AG20443 (cell line): ENCODE results near the gene GLRX.
"Not testable (repeated sequence)": the region's sequence is repeated elsewhere in the genome, so short reads cannot be mapped to it uniquely, and the experiment has no call there.

Experiments used
- DNase-seq: peaks from one replicate; pipeline ENCODE4 v3.0.0; 2012; ENCODE audit warnings: low spot score, mixed read lengths

Gene GLRX

DNA sequence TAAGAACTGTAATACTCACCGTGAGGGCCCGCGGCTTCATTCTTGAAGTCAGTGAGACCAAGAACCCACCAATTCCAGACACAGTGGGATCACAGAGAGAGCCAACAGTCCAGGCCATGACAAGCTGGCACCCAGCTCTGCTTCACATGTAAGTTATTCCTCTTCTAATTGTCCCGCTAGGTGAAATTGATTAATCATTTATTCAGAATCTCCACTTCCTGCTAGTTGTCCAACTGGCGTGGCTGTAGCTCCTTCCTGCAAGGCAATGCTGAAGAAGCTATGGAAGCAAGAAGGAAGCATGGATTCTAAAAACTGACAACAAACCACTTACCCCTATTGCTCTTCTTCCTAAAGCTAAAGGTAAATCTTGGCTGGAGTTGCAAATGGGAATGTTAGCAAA, 30.0 kb upstream of the GLRX start:
- no peak for DNase-seq

DNA sequence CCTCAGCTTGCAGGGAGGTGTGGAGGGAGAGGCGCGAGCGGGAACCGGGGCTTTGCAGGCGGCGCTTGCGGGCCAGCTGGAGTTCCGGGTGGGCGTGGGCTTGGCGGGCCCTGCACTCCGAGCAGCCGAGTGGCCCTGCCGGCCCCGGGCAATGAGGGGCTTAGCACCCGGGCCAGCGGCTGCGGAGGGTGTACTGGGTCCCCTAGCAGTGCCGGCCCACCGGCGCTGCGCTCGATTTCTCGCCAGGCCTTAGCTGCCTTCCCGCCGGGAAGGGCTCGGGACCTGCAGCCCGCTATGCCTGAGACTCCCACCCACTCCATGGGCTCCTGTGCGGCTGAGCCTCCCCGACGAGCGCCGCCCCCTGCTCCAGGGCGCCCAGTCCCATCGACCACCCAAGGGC, 28.6 kb upstream of the GLRX start:
- not testable (repeated sequence) for DNase-seq

DNA sequence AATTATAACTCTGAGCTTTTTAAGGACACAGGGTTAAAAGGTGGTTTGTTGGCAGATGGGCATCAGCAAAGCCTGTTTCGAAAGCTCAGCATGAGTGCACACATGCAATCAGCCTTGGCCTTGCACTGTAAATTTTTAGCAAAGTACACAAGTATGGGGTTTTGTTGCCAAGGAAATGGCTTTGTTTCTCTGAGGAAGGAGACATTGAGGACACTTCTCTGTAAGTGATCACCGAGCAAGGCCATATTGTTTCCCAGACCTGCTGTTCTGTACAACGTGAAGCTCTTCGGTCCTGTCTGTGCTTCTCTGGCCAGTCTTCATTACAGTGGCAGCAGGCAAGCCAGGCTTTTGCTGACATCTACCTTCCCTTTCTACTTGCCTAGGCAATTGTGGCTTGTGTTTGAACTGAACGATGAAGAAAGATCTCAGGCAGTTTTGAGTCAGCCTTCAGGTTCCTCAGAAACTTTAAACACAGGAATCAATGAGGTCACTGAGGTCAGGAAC, 27.9 kb upstream of the GLRX start:
- DNase-seq, result peak; percentile 33

DNA sequence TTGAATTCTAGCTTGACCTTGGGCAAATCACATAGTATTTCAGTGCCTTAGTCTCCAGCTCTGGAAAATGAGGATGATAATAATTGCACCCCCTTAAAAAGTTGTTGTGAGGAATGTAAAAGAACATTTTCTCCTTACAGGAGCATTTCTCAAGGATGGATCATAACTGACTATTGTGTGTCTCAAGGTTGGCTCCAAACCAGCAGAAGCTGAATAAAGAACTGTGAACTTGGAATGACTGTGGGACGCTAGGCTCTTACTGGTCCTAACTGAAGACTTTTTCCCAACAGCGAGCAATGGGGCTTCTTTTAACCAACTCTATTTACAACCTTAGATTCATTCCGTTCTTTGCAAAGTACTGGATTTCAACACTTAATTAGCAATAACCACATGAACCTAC, 26.2 kb upstream of the GLRX start:
- DNase-seq, result peak; percentile 52

DNA sequence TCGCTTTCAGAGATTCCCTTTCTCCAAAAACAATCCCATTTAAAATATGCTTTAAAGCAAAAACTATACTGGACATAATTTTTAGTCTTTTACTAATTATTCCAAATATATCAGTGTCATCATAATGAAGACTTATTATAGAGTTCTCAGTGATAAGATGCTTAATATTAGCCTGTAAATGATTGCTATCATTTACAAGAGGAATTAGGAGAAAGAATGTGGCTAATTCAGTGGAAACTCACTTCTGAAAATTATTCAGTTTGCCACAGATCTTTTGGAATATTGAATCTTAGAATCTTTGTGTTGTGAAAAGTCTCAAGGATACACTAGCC, 24.7 kb upstream of the GLRX start:
- no peak for DNase-seq

DNA sequence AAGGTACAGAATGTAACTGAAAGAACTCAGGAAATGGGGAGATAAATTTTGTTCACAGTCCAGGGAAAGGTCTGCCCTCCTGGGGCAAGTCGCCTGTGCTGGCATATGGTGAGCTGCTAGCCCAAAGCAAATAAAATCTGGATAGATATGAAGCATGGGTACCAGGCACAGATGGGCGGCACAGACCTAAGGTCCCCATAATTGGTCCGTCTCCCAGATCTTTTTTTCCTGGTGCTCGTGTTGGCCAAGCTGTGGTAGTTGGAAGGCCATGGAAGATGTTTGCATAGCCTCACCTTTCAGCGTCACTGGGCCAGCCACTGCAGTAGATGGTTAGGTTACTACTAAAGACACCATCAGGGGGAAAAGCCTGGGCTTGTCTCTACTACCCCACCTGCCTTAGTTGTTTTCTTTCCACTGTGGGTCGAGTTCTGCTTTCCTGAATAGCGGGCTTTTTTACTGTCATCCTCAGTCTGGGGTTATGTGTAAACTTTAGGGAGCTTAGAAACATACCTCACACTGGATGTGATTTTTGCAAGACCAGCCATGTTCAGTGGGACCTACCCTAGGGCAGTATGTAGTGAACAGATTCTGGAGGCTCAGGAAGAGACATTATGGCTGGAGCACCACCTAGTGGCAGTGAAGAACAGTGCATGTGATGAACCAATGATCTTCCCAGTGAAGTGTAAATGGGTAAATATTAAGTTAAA, 24.2 kb upstream of the GLRX start:
- DNase-seq, result peak; percentile 77

DNA sequence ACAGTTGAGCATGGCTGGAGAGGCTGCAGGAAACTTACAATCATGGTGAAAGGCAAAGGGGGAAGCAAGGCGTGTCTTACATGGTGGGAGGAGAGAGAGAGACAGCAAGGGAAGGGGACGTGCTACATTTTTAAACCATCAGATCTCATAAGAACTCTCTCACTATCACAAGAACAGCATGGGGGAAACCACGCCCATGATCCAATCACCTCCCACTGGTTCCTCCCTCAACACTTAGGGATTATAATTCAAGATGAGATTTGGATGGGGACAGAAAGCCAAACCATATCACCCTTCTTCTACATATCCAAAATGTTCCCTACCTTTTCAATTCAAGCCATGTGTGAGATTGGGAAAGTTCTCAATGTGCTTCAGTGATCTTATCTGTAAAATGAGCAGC, 22.9 kb upstream of the GLRX start:
- no peak for DNase-seq

DNA sequence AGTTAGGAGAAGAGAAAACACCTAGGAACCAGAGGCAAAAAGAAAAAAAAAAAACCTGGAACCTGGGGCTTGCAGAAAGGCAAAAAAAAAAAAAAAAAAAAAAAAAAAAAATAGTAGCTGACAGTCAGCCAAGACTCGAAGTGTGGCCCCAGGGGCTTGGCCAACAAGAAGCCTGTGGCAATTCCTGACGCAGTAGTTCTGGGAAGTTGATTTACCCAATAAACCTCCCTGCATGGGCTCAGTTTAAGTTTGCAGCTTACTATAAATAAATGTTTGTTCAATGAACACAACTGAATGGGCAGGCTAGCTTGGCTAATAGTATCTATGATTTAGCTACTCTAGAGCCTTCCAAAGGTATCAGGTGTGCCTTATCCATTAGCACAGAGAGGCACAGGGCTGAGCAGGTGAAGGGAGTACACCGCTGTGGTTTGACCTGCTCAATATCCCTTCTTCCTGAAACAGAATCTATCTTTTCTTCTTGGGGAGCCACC, 21.3 kb upstream of the GLRX start:
- peak; percentile 53 for DNase-seq

DNA sequence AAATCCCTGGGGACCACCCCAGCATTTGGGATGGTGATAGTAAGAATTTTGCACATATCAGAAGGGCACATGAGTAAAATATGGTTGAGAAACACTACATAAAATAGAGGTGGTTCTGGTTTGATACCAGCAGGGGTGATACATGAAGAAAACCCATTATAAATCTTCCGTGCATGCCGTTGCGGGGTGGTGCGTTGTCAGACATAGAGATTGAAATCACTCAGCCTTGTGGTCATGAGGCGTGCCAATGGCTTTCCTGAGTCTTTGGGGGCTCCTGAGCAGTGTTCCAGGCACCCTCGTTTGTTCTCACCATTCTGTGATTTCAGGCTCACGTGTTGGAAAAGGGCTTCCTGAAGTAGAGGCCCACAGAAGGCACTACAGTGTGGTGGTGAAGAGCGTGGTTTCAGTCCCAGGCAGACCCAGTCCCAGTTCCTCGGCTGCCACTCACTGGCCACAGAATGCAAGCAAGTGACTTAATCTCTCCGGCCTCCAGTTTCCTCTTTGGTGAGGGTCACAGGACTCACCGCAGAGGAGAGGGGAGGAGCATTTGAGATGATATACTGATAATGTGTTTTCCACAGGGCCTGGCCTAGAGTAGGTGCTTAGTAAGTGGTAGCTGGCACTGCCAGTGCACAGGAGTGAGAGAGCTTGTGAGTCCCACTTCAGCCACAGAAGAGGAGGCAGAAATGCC, 20.5 kb upstream of the GLRX start:
- DNase-seq, result no peak

DNA sequence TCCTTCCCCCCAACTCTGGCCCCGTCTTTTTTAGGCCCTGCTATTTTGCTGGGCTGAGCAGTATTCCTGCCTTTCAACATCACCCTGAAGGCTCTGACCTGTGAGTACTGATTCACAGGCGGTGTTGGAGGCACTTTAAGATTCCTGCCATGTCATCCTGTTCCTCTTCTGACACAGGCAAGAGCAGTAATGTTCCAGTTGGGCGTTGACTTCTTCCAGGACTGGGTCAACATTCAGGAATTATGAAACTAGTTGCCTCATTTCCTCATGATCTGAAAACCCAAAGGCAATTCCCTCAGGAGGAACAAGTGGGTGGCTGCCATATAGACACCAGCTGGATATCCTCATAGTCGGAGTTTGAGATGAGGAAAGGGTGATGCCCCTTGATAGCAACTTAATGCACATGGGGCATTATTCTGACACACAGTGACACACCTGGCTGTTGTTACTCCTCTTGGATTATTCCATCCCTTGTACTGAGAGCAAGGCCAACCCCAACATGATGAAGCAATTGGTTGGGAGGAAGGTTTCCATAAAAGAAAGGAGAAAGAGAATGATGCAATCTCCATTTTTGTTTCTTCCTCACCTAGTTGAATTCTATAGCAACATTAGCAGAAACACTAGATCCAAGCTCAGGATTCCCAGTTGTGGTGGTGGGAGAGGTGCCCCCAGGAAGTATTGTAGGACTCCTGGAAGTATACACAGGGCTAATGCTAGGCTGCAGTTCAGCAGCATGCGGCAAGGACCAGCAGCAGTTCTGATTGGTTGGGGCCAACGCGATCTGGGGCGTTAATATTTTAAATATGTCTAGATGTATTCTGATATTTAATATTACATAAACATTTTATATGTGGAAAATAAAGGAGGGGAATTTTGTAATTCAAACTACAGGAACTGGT, 19.6 kb upstream of the GLRX start:
- DNase-seq, result peak; percentile 85

DNA sequence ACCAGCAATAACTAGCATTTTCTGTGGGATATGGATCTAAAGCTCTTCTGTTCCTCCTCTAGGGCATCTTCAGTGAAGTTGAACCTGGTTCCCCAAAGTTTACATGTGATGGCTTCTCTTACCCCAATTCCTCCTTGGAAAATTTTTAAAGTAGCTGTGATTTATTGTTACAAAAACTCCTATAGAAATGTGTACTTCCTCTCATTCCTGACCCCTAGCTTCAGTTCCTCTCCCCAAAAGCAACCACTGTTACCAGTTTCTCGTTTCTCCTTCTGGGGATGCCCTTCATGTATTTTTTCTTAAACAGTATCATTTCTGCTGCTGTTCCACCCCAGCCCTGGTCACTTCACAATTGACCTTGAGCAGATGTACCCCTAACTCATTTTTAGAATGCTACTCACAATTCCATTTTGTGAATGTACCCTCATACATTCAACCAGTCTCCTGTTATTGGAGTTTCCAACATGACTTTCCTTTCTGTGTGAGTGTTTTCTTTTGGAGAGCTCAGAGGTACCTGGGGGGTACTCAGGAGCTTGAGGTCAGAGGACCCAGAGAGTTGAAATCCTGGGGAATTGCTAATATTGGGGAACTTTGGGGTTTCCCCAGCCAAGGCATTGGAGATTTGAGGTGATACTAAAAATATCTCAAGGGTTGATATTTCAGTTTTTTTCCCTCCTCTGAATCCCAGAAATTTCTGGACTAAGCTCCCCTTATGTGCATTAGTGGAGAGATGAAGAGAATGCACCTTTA, 18.6 kb upstream of the GLRX start:
- no peak for DNase-seq

DNA sequence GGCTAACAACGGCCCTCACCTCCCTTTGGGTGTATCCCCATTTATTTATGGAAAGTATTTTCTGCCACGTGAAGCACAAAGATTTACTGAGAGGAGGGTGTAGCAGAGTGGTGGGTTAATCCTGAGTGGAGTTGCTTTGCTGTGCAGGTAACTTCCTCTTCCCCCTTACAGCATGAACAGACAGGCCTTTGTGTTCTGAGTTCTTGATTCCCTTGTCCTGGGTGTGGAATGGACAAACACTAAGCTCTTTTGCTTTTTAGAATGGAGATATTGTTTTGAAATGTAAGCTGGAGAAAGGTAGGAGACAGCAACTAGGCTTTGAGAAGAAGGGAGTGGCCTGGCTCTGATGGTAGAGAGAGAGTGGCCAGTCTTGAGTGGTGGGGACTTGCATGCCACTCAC, 17.1 kb upstream of the GLRX start:
- DNase-seq, result no peak

DNA sequence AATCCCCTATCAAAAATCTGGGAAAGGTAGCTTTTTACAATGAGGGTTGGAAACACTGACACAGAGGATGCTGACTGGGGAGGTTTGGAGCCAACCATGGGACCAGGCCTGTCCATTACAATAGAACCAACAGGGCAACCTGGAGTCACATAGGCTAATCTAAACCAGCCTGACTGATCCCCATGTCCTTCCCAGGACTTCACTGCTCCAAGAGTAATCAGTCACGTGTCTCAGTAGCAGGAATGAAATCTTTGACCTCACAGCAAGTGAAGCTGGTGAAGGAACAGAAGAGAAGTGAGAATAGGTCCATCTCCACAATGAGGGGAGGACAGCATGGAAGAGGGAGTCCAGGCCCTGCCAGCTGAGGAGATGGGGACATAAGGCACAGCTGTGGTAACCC, 16.0 kb upstream of the GLRX start:
- DNase-seq, result no peak

DNA sequence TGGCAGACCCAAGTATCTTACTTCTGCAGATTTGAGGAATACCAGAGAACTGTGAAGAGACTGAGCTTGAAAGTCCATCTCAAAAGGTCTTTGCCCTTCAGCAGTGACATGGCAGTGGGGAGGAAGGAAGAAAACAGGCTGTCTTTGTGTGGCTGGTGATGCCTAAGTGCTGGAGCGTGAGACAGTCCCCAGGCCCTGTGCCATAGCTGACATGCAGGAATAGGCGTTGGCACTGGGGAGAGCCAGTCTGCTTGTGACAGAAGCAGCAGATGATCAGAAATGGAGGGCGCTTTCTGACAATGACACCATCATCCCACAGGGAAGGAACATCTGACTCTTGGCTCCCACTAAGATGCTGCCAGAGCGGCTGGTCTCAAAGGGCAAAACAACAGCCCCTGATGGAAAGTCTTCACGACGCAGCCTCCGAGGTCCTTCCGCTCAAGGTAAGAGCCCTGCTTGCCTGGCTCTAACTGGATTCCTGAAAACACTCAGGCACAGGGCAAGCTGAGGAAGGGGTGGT, 15.5 kb upstream of the GLRX start:
- DNase-seq, result no peak

DNA sequence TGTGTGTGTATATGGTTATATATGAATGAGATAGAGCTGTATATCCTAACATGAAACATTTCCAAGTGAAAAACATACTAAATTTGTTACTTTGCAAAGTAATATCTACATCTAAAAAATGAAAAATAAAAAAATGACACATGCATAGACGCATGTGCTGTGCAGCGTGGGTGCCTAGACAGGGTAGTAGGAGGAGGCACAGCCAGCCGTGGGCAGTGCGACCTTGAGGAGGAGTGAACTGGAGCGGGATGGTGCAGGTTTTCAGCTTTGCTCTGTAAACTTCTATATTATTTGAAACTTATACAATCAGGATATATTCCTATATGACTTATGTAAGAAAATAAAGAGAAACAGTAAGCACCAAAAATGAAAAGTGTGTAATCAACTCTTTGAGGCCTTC, 15.0 kb upstream of the GLRX start:
- DNase-seq, result no peak

DNA sequence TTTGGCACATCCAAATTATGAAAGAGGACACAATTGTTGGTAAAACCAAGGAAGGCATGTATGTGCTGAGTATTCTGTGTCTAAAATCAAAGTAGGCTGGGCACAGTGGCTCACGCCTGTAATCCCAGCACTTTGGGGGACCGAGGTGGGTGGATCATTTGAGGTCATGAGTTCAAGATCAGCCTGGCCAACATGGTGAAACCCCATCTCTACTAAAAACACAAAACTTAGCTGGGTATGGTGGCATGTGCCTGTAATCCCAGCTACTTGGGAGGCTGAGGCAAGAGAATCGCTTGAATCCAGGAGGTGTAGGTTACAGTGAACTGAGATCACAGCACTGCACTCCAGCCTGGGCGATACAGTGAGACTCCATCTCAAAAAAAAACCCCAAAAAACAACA, 14.4 kb upstream of the GLRX start:
- DNase-seq, result not testable (repeated sequence)

DNA sequence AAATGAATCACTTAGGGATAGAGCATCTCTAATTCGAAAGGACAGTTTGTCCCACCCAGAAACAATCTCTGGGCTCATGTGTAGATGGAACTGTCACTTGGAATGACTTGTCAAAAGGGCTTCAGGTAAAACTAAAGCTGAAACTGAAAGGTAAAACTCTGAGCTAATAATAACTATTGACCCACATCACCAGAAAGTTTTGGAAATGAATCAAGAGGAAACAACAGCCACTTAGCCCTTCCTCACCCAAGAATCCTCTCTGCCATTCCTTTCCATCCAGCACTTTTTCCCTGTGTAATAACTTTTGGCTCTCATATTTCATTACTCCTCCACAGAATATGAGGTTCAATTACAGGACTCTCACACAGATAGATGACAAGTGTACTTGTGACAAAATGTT, 14.0 kb upstream of the GLRX start:
- DNase-seq, result no peak

DNA sequence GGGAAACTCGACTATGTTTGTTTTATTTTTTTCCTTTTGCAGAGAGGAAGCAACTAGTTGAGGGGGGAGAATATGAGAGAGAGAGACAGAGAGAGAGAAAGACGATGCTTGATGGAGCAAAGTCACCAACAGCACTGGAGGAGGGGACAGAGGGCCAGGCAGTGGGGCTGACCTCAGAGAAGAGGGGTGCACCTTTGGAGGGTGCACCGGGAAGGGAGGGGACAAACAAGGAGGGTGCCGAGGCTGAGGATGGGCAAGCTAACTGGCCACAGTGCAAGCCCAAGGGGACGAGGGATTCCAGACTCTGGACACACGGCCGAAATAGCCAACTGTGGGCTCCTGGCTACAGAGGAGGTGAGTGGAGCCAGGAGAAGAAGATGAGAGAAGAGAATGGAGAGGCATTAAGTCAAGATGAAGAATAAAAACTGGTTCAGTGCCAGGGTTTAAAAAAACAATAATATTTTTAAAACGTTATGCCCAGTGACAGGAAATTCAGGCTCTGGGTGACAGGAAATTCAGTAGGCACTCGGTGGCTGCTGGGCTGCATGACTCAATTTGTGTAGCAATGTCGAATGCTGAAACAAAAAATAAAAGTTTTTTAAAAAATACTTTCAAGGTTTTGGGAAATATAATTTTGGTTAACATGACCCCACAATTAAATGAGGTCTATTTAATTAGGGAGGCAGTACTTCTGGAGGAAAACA, 13.3 kb upstream of the GLRX start:
- DNase-seq, result no peak

DNA sequence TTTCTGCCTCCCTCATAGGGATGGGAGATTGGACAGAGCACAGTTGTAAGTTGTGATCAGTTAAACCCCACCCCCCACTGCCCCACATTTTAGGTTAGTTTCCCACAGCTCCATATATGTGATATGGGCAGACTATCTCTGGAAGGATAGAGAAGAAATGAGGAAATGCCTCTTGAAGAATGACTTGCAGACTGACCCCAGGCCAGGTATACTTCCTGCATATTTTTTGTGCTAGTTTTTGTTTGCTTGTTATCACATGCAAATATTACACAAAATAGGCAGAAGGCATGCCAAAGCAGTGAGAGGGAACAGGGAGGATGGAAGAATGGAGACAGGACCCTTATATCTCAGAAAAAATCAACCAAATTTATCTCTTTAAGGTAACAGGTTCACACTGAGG, 10.1 kb upstream of the GLRX start:
- no peak for DNase-seq

DNA sequence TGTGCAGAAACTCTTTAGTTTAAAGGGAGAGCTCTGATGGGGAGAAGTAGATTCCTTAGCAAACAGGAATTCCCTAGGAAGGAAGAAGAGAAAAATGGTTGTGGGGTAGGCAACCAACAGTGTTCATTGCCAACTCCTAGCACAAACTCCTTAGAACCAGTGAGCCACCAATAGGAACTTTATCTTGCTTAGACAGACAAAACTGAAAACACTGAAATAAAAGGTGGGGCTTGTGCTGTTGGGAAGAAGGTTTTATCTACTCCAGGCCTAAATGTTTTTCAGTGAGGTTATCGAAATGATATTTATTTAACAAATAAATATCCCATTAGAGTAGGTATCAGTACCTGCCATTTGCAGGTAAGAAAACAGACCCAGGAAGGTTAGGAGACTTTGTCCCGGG, 7.7 kb upstream of the GLRX start:
- no peak for DNase-seq

DNA sequence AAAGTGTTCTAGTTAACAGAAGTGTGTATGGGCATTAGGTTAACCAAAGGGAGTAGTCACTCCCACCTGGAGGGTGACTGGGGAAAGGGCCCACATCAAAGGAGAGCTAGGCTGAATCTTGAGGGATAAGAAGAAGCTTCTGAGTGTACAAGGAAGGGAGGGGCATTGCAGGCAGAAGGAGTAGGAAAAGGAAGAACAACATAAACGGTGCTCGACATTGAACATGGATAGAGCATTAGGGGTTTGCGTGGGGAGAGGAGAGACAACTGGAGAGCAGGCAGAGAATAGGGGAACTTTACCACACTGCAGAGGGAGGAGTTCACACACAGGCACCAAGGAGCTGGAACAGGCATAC, 5.3 kb upstream of the GLRX start:
- DNase-seq, result no peak
